ENCODE data around the gene SLC44A3. TPM values are rescaled to one million over a fixed set of nuclear protein-coding genes. Genes with fewer than 3 reads are reported as not detected.

Gene SLC44A3
- total and polyA plus RNA-seq, 2 of the 8 experiments (the other 6 are each of a cell fraction or from before 2014, with no cell fraction given): 4.2 to 5.0 TPM

DNA sequence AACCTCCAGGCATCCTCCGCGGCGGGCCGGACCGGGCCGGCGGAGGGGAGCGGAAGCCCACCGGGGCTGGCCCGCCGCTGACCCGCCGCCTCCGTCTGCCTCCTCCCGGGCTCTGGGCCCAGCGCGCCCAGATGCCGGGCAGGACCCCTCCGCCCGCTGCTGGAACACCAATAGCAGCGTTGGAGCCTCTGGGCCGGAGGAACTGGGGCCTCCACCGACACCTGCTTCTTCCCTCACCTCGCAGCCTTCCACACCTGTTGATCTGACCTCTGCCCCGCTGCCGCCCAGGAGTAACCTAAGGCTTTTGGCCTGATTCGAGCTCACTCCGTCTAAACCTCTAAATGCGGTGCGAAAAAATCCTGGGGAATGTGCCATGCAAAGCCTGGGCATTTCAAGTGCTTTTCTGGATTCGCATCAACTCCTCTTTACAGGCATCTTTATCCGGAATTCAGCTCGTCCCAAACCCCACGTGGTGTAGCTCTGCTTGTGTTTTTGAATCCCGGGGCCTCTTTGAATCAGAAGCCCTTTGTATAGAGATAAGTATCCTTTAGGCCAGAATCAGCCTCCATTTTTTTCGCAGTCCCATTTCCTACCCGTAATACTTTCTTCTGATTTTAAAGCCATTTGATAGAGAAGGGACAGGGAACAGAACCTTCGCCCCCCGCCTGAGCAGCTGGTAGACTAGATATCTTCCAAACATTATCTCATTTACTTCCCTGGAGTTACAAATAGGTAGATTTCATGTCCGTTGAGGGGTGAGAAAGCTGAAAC, 107.4 kb downstream of the SLC44A3 start (continued):
- TF ChIP-seq, protein P1, sequence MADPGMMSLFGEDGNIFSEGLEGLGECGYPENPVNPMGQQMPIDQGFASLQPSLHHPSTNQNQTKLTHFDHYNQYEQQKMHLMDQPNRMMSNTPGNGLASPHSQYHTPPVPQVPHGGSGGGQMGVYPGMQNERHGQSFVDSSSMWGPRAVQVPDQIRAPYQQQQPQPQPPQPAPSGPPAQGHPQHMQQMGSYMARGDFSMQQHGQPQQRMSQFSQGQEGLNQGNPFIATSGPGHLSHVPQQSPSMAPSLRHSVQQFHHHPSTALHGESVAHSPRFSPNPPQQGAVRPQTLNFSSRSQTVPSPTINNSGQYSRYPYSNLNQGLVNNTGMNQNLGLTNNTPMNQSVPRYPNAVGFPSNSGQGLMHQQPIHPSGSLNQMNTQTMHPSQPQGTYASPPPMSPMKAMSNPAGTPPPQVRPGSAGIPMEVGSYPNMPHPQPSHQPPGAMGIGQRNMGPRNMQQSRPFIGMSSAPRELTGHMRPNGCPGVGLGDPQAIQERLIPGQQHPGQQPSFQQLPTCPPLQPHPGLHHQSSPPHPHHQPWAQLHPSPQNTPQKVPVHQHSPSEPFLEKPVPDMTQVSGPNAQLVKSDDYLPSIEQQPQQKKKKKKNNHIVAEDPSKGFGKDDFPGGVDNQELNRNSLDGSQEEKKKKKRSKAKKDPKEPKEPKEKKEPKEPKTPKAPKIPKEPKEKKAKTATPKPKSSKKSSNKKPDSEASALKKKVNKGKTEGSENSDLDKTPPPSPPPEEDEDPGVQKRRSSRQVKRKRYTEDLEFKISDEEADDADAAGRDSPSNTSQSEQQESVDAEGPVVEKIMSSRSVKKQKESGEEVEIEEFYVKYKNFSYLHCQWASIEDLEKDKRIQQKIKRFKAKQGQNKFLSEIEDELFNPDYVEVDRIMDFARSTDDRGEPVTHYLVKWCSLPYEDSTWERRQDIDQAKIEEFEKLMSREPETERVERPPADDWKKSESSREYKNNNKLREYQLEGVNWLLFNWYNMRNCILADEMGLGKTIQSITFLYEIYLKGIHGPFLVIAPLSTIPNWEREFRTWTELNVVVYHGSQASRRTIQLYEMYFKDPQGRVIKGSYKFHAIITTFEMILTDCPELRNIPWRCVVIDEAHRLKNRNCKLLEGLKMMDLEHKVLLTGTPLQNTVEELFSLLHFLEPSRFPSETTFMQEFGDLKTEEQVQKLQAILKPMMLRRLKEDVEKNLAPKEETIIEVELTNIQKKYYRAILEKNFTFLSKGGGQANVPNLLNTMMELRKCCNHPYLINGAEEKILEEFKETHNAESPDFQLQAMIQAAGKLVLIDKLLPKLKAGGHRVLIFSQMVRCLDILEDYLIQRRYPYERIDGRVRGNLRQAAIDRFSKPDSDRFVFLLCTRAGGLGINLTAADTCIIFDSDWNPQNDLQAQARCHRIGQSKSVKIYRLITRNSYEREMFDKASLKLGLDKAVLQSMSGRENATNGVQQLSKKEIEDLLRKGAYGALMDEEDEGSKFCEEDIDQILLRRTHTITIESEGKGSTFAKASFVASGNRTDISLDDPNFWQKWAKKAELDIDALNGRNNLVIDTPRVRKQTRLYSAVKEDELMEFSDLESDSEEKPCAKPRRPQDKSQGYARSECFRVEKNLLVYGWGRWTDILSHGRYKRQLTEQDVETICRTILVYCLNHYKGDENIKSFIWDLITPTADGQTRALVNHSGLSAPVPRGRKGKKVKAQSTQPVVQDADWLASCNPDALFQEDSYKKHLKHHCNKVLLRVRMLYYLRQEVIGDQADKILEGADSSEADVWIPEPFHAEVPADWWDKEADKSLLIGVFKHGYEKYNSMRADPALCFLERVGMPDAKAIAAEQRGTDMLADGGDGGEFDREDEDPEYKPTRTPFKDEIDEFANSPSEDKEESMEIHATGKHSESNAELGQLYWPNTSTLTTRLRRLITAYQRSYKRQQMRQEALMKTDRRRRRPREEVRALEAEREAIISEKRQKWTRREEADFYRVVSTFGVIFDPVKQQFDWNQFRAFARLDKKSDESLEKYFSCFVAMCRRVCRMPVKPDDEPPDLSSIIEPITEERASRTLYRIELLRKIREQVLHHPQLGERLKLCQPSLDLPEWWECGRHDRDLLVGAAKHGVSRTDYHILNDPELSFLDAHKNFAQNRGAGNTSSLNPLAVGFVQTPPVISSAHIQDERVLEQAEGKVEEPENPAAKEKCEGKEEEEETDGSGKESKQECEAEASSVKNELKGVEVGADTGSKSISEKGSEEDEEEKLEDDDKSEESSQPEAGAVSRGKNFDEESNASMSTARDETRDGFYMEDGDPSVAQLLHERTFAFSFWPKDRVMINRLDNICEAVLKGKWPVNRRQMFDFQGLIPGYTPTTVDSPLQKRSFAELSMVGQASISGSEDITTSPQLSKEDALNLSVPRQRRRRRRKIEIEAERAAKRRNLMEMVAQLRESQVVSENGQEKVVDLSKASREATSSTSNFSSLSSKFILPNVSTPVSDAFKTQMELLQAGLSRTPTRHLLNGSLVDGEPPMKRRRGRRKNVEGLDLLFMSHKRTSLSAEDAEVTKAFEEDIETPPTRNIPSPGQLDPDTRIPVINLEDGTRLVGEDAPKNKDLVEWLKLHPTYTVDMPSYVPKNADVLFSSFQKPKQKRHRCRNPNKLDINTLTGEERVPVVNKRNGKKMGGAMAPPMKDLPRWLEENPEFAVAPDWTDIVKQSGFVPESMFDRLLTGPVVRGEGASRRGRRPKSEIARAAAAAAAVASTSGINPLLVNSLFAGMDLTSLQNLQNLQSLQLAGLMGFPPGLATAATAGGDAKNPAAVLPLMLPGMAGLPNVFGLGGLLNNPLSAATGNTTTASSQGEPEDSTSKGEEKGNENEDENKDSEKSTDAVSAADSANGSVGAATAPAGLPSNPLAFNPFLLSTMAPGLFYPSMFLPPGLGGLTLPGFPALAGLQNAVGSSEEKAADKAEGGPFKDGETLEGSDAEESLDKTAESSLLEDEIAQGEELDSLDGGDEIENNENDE (IDR thresholded peaks at IDR 0.05; ENCODE audit: insufficient replicate concordance, low read length): no peak
- TF ChIP-seq EP300 (IDR thresholded peaks at IDR 0.05; ENCODE audit: borderline replicate concordance in 1 of 2, low read depth in 2 of 2, low read length in 2 of 2): no peak
- no peak for TF ChIP-seq CEBPB (IDR thresholded peaks at IDR 0.05; ENCODE audit: low read depth, low read length)
- TF ChIP-seq TCF12 (IDR thresholded peaks at IDR 0.05; ENCODE audit: low read depth, low read length): 0 out of 2 replicates have a peak, but pooled peaks have one; percentile 32
- TF ChIP-seq POLR2AphosphoS5 (IDR thresholded peaks at IDR 0.05; ENCODE audit: low read depth, low read length): peak; percentile 58; the same call in 1 of the 2 replicates
- TF ChIP-seq ASH2L (IDR thresholded peaks at IDR 0.05; ENCODE audit: low read length): peak; percentile 76
- no peak for TF ChIP-seq SP4 (IDR thresholded peaks at IDR 0.05; ENCODE audit: low read length)
- peak; percentile 54 for TF ChIP-seq YY1 (IDR thresholded peaks at IDR 0.05; ENCODE audit: low read depth, low read length)
- no peak for TF ChIP-seq CBX5 (IDR thresholded peaks at IDR 0.05; ENCODE audit: low read depth, low read length)
- peak; percentile 16; the same call in 1 of the 2 replicates for TF ChIP-seq TAF1 (IDR thresholded peaks at IDR 0.05; ENCODE audit: low read depth, low read length)
- TF ChIP-seq BCL11A (IDR thresholded peaks at IDR 0.05; ENCODE audit: low read depth in 2 of 2, low read length in 2 of 2): no peak

Data from H1 (cell line).